ENCODE results near the gene HSH2D.

Gene HSH2D

DNA sequence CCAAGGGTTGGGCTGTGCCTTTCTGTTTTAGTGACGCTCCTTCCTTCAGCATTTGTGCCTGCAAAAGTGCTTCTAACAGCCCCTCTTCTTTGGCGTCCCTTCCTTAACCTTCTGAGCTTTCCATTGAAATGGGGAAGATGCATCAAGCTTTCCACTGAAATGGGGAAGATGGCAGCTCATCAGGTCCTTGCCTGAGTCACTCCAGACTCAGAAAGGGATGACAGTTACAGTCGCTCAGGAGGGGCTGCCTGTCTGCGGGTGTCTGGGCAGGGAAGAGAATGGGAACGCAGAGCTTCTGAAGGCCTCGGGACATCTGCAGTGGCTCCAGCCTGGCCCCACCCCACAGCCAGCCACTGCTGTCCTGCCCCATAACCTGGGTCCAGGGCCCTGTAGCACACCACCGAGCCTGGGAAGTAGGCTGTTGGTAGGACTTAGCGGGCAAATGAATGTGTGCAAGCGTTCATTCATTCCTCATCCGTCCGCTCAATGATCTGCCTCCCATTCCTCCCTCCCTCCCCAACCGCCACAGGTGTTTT is 64.1 kb downstream of the HSH2D start:
- Histone ChIP-seq H3K36me3 (ENCODE audit: insufficient read depth, low read length) (peaks cover 66% of the 10 kb centered on the region), H3K4me1 (ENCODE audit: insufficient read depth, low read length) (no peaks in the 10 kb centered on the region), H3K27me3 (ENCODE audit: control insufficient read depth in 1 of 2, insufficient read depth in 2 of 2, low read length in 2 of 2) (no peaks in the 10 kb centered on the region), H3K27ac (ENCODE audit: low read depth, low read length) (no peak overlapping the region), H3K9ac (ENCODE audit: low read length) (no peak overlapping the region), H3K4me3 (ENCODE audit: low read depth in 1 of 2, low read length in 2 of 2) (no peak overlapping the region), H3K9me3 (ENCODE audit: low read length) (no peaks in the 10 kb centered on the region)

All from muscle layer of colon (tissue), 2 donors.